ENCODE results near the gene TNFRSF6B.

DNA sequence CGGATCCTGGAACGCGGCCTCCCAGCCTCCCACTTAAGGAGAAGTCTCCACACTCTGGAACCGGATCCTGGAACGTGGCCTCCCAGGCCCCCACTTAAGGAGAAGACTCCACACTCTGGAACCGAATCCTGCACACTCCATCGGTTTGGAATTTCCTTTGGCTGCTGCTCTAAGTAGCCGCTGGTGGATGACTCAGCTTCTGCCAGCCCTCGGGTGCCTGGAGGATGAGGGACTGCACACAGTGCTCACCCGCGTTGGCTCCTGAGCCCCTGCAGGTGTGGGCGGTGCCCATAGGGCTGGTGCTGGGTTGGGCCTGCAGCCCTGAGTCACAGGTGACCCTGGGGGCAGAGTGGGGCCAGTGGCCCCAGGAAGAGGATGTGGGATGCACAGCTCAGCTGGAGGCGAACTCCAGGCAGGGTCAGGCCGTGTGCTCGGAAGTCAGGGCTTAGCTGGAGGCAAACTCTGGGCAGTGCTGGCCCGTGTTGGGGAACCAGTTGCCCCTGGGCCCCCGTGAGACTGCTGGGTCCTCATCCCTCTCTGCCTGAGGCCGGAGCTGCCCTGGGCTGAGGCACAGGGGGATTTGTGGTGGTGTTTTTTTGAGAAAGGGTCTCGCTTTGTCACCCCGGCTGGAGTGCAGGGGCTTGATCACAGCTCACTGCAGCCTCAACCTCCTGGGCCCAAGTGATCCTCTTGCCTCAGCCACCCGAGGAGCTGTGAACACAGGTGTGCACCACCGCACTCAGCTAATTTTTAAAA lies 13.9 kb upstream of the TNFRSF6B start:
- TF ChIP-seq, protein P1, sequence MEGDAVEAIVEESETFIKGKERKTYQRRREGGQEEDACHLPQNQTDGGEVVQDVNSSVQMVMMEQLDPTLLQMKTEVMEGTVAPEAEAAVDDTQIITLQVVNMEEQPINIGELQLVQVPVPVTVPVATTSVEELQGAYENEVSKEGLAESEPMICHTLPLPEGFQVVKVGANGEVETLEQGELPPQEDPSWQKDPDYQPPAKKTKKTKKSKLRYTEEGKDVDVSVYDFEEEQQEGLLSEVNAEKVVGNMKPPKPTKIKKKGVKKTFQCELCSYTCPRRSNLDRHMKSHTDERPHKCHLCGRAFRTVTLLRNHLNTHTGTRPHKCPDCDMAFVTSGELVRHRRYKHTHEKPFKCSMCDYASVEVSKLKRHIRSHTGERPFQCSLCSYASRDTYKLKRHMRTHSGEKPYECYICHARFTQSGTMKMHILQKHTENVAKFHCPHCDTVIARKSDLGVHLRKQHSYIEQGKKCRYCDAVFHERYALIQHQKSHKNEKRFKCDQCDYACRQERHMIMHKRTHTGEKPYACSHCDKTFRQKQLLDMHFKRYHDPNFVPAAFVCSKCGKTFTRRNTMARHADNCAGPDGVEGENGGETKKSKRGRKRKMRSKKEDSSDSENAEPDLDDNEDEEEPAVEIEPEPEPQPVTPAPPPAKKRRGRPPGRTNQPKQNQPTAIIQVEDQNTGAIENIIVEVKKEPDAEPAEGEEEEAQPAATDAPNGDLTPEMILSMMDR (conservative IDR thresholded peaks at IDR 0.05 in 1 of 2, IDR thresholded peaks at IDR 0.05 in 1 of 2; ENCODE audit: low read depth in 1 of 2, low read length in 2 of 2), result no peak
- TF ChIP-seq EZH2 (IDR thresholded peaks at IDR 0.05; ENCODE audit: low read length, missing control alignments), result no peak

Measured in fibroblast of lung (primary cell).